Activated naive CD8-positive, alpha-beta T cell treated with anti-CD3 and anti-CD28 coated beads for 36 hours (primary cell): Measurements from ENCODE around the gene ARHGAP35. TPM values are rescaled to one million over a fixed set of nuclear protein-coding genes. Genes with fewer than 3 reads are reported as not detected.
"Not testable (repeated sequence)": the region's sequence is repeated elsewhere in the genome, so short reads cannot be mapped to it uniquely, and the experiment has no call there.

Experiments
- DNase-seq: peaks from one replicate; pipeline ENCODE4 v3.0.0; 2021
- H3K27ac Mint-ChIP-seq: one replicate; pipeline ENCODE4 v1.8.0; 2022; ENCODE audit warnings: mild to moderate bottlenecking, moderate library complexity, mixed read lengths
- H3K27me3 Mint-ChIP-seq: one replicate; pipeline ENCODE4 v1.8.0; 2022; ENCODE audit warnings: mild to moderate bottlenecking, mixed read lengths
- H3K36me3 Mint-ChIP-seq: one replicate; pipeline ENCODE4 v1.8.0; 2021; ENCODE audit warnings: mild to moderate bottlenecking, mixed read lengths
- H3K4me1 Mint-ChIP-seq: one replicate; pipeline ENCODE4 v1.8.0; 2021; ENCODE audit warnings: mixed read lengths
- H3K4me3 Mint-ChIP-seq: one replicate; pipeline ENCODE4 v1.8.0; 2022; ENCODE audit warnings: mild to moderate bottlenecking, moderate library complexity, mixed read lengths
- H3K9me3 Mint-ChIP-seq: one replicate; pipeline ENCODE4 v1.8.0; 2022; ENCODE audit warnings: mixed read lengths
- total RNA-seq, 2 experiments: library from RNA; stranded (reverse); gene quantifications; one replicate each; pipeline ENCODE4 v1.2.3, GENCODE V29; 2021

The ARHGAP35 gene
- total RNA-seq: 10 to 100 TPM; 13.6 to 13.7 TPM

- peaks cover 8% of the 10 kb centered on the region for H3K36me3 Mint-ChIP-seq
- no peak for DNase-seq
- H3K4me3 Mint-ChIP-seq: peak within 1 kb of the TSS; percentile 76
- peak within 1 kb of the TSS; percentile 94 for H3K27ac Mint-ChIP-seq
- no peaks in the 10 kb centered on the region for H3K27me3 Mint-ChIP-seq
- peaks cover 21% of the 10 kb centered on the region for H3K4me1 Mint-ChIP-seq
- peaks cover 3% of the 10 kb centered on the region for H3K9me3 Mint-ChIP-seq
Observed at GRCh38 chr19:46860846-46861690, at the start of gene ARHGAP35. Gene ARHGAP35 (plus strand): TSS chr19:46860997. CDS start chr19:46918676, 57,679 bp downstream.

- Mint-ChIP-seq H3K4me3 (no peak overlapping the region), H3K9me3 (no peaks in the 10 kb centered on the region), H3K27me3 (peaks cover 4% of the 10 kb centered on the region), H3K36me3 (no peaks in the 10 kb centered on the region), H3K27ac (no peak overlapping the region), H3K4me1 (peaks cover 1% of the 10 kb centered on the region)
- no peak for DNase-seq
Observed at GRCh38 chr19:46812977-46813838, 47.6 kb upstream of the ARHGAP35 start.

- H3K27me3 Mint-ChIP-seq: peaks cover 4% of the 10 kb centered on the region
- no peaks in the 10 kb centered on the region for H3K9me3 Mint-ChIP-seq
- no peaks in the 10 kb centered on the region for H3K36me3 Mint-ChIP-seq
- H3K4me1 Mint-ChIP-seq: peaks cover 1% of the 10 kb centered on the region
- H3K27ac Mint-ChIP-seq: no peak overlapping the region
- H3K4me3 Mint-ChIP-seq: no peak overlapping the region
- no peak for DNase-seq
Observed at GRCh38 chr19:46813839-46814358, 46.9 kb upstream of the ARHGAP35 start.

GRCh38 chr19:46815833-46816627, 44.8 kb upstream of the ARHGAP35 start:
- Mint-ChIP-seq H3K9me3 (no peaks in the 10 kb centered on the region), H3K4me1 (peaks cover 15% of the 10 kb centered on the region), H3K4me3 (no peak overlapping the region), H3K27me3 (peaks cover 4% of the 10 kb centered on the region), H3K27ac (no peak overlapping the region), H3K36me3 (no peaks in the 10 kb centered on the region)
- DNase-seq: no peak

- no peaks in the 10 kb centered on the region for H3K9me3 Mint-ChIP-seq
- peak; percentile 24 for DNase-seq
- no peak overlapping the region for H3K4me3 Mint-ChIP-seq
- H3K36me3 Mint-ChIP-seq: no peaks in the 10 kb centered on the region
- no peak overlapping the region for H3K27ac Mint-ChIP-seq
- peaks cover 24% of the 10 kb centered on the region for H3K4me1 Mint-ChIP-seq
- peaks cover 1% of the 10 kb centered on the region for H3K27me3 Mint-ChIP-seq
Observed at GRCh38 chr19:46818812-46819211, 42.0 kb upstream of the ARHGAP35 start.

- Mint-ChIP-seq H3K27me3 (no peaks in the 10 kb centered on the region), H3K9me3 (no peaks in the 10 kb centered on the region), H3K27ac (peak overlapping the region; percentile 71), H3K36me3 (no peaks in the 10 kb centered on the region), H3K4me1 (peaks cover 31% of the 10 kb centered on the region), H3K4me3 (no peak overlapping the region)
- DNase-seq: peak; percentile 68
Observed at GRCh38 chr19:46821512-46822409, 39.0 kb upstream of the ARHGAP35 start.

GRCh38 chr19:46822410-46822787, 38.4 kb upstream of the ARHGAP35 start:
- H3K27me3 Mint-ChIP-seq, H3K4me3 Mint-ChIP-seq, DNase-seq, H3K36me3 Mint-ChIP-seq, H3K9me3 Mint-ChIP-seq: not testable (repeated sequence)
- Mint-ChIP-seq H3K27ac (peak overlapping the region; percentile 71), H3K4me1 (peaks cover 31% of the 10 kb centered on the region)

- H3K27me3 Mint-ChIP-seq: no peaks in the 10 kb centered on the region
- no peak overlapping the region for H3K4me3 Mint-ChIP-seq
- H3K4me1 Mint-ChIP-seq: peaks cover 31% of the 10 kb centered on the region
- no peaks in the 10 kb centered on the region for H3K9me3 Mint-ChIP-seq
- no peak overlapping the region for H3K27ac Mint-ChIP-seq
- no peaks in the 10 kb centered on the region for H3K36me3 Mint-ChIP-seq
- no peak for DNase-seq
Observed at GRCh38 chr19:46823049-46823448, 37.7 kb upstream of the ARHGAP35 start.

GRCh38 chr19:46824890-46825730, 35.7 kb upstream of the ARHGAP35 start:
- Mint-ChIP-seq H3K9me3 (no peaks in the 10 kb centered on the region), H3K4me1 (peaks cover 29% of the 10 kb centered on the region), H3K27me3 (no peaks in the 10 kb centered on the region), H3K36me3 (no peaks in the 10 kb centered on the region), H3K27ac (no peak overlapping the region), H3K4me3 (no peak overlapping the region)
- DNase-seq: no peak

GRCh38 chr19:46825731-46826055, 35.1 kb upstream of the ARHGAP35 start:
- Mint-ChIP-seq H3K27ac (no peak overlapping the region), H3K4me3 (no peak overlapping the region), H3K36me3 (no peaks in the 10 kb centered on the region), H3K4me1 (peaks cover 23% of the 10 kb centered on the region), H3K9me3 (no peaks in the 10 kb centered on the region), H3K27me3 (no peaks in the 10 kb centered on the region)
- no peak for DNase-seq

GRCh38 chr19:46828484-46828883, 32.3 kb upstream of the ARHGAP35 start:
- no peak overlapping the region for H3K4me3 Mint-ChIP-seq
- no peaks in the 10 kb centered on the region for H3K9me3 Mint-ChIP-seq
- H3K27me3 Mint-ChIP-seq: no peaks in the 10 kb centered on the region
- H3K4me1 Mint-ChIP-seq: peaks cover 9% of the 10 kb centered on the region
- DNase-seq: peak; percentile 60
- no peak overlapping the region for H3K27ac Mint-ChIP-seq
- no peaks in the 10 kb centered on the region for H3K36me3 Mint-ChIP-seq

GRCh38 chr19:46830864-46831263, 29.9 kb upstream of the ARHGAP35 start:
- H3K27me3 Mint-ChIP-seq: no peaks in the 10 kb centered on the region
- DNase-seq: no peak
- no peak overlapping the region for H3K4me3 Mint-ChIP-seq
- H3K27ac Mint-ChIP-seq: no peak overlapping the region
- no peaks in the 10 kb centered on the region for H3K36me3 Mint-ChIP-seq
- no peaks in the 10 kb centered on the region for H3K9me3 Mint-ChIP-seq
- H3K4me1 Mint-ChIP-seq: peaks cover 3% of the 10 kb centered on the region

- no peaks in the 10 kb centered on the region for H3K9me3 Mint-ChIP-seq
- H3K27ac Mint-ChIP-seq: no peak overlapping the region
- DNase-seq: no peak
- H3K4me3 Mint-ChIP-seq: no peak overlapping the region
- H3K27me3 Mint-ChIP-seq: no peaks in the 10 kb centered on the region
- peaks cover 1% of the 10 kb centered on the region for H3K4me1 Mint-ChIP-seq
- no peaks in the 10 kb centered on the region for H3K36me3 Mint-ChIP-seq
Observed at GRCh38 chr19:46834121-46834520, 26.7 kb upstream of the ARHGAP35 start.
